GM10248 (cell line): Measurements from ENCODE around the gene CNBP.
"Not testable (repeated sequence)": the region's sequence is repeated elsewhere in the genome, so short reads cannot be mapped to it uniquely, and the experiment has no call there.

Experiments used
- CTCF ChIA-PET: fragments of 300-600 bp; sonication (Branson Sonifier 250); formaldehyde crosslinking; extraction: SDS; loops from one replicate; lab custom pipeline; 2021; ENCODE audit warnings: antibody characterized with exemption; lab: Yijun Ruan, JAX
- POLR2A ChIA-PET: fragments of 350-650 bp; sonication (Branson Sonifier 250); formaldehyde crosslinking; extraction: SDS; loops from one replicate; lab custom pipeline; 2020; ENCODE audit warnings: antibody characterized with exemption; lab: Yijun Ruan, JAX
- DNase-seq: peaks from one replicate; pipeline ENCODE4 v3.0.0; 2012; ENCODE audit errors: extremely low spot score
- CTCF ChIP-seq: IDR thresholded peaks from 2 replicates; pipeline ENCODE4 v1.5.1; 2012; ENCODE audit warnings: mild to moderate bottlenecking, low read depth; ENCODE audit errors: extremely low read depth, missing control alignments, control extremely low read depth

Gene CNBP

DNA sequence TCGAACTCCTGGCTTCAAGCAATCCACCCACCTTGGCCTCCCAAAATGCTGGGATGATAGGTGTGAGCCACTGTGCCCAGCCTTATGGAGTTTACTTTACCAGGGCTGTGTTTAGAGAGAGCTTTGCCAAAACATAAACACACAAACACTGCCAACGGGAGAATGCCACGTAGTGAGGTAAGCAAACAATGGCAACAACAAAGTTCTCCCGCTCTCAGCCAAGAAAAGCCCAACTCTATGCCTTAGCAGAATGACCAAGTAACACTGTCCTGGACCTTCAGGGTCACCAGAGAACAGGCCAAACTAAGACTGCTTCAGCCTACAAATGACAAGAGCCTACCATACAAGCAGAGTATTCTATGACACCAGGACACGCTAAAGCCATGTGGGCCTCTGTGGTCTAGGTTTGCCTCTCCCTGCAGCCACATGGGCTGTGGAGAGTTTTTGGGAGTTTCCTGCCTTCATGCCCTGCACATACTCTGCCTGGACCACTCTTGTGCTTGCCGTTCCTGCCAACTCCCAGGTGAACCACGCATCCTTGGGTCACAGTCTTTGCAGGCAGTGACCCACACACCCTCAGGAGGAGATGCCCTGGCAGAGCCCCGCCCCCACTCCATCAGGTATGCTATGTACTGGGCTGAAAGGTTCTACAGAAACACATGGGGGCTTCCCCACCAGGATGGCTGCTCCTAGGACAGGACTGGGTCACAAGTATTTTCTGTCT, 21.6 kb upstream of the CNBP start:
- DNase-seq: no peak
- ChIA-PET CTCF (interaction anchor here (1.2 to 2.6 kb wide), 3 partner anchors 40 to 235 kb away, joined by 4 to 8 read pairs (median 7); no protein-coding TSS in a partner anchor), POLR2A (no interaction called here)
- TF ChIP-seq CTCF: no peak

DNA sequence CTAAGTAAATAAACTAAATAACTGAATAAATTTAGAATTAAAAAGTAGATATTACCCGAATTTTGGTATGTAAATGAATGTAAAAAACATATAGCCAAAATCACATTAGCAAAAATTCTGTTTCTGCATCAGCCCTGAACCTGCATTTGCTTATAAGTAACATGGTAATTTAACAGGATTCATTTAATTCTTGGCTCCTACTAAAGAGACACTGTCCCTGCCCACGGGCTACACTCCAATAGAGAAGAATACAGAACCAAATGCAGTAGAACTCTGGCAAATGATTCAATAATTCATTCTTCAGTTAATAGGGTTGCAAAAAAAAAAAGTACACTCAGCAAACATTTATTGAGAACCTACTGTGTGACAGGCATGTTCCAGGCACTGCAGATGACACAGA, 20.8 kb upstream of the CNBP start:
- TF ChIP-seq CTCF: no peak
- DNase-seq: no peak
- CTCF ChIA-PET: interaction anchor here (1.1 to 2.6 kb wide), 4 partner anchors 11 to 234 kb away, joined by 3 to 8 read pairs (median 6); no protein-coding TSS in a partner anchor
- POLR2A ChIA-PET: no interaction called here

GRCh38 chr3:129199366-129199765, 15.7 kb upstream of the CNBP start:
- TF ChIP-seq CTCF: no peak
- CTCF ChIA-PET: no interaction called here
- POLR2A ChIA-PET: no interaction called here
- no peak for DNase-seq

GRCh38 chr3:129197321-129197720, 13.6 kb upstream of the CNBP start:
- no peak for TF ChIP-seq CTCF
- CTCF ChIA-PET: interaction anchor here (1.2 to 2.2 kb wide), 4 partner anchors 11 to 144 kb away, joined by 3 to 5 read pairs (median 3); a partner anchor contains a TSS
- POLR2A ChIA-PET: no interaction called here
- DNase-seq: no peak

DNA sequence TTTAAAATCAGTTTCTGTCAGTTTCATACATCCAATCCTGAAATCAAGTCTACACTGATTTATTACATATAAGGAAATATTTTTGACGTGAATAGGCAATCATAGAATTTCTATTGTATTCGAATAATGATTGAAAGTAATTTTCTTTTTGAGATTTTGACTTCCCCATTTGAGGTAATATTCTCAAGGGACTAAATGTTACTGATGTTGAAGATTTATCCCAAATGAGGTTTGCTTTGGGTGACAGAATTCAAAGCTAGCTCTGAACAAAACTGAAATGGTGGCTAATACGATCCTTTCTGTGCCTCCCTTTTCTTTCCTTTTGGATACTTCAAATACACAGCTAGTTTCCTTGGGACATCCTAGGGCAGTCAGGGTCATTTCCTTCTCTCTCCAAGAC, 12.9 kb upstream of the CNBP start:
- CTCF ChIA-PET: interaction anchor here (1.1 to 2.5 kb wide), 4 partner anchors 10 to 119 kb away, joined by 4 to 9 read pairs (median 6); a partner anchor contains a TSS

GRCh38 chr3:129195731-129196256, 12.1 kb upstream of the CNBP start:
- POLR2A ChIA-PET: no interaction called here
- no peak for TF ChIP-seq CTCF
- no peak for DNase-seq
- CTCF ChIA-PET: interaction anchor here (1.0 to 2.5 kb wide), 5 partner anchors 9 to 226 kb away, joined by 3 to 9 read pairs (median 5); a partner anchor contains a TSS

More for the DNA sequence above, 12.9 kb upstream of the CNBP start:
- no peak for DNase-seq
- POLR2A ChIA-PET: no interaction called here
- no peak for TF ChIP-seq CTCF

- not testable (repeated sequence) for DNase-seq
- CTCF ChIA-PET: interaction anchor here (2.8 kb wide), 1 partner anchor 56 kb away, joined by 7 read pairs; no protein-coding TSS in a partner anchor
- POLR2A ChIA-PET: interaction anchor here (0.6 kb wide), 1 partner anchor 1096 kb away, joined by 3 read pairs; no protein-coding TSS in a partner anchor
These were observed 6.1 kb upstream of the CNBP start for GRCh38 chr3:129189793-129190192.
